HG03520 (cell line): ENCODE measurements around the gene CITED4.
"Not testable (repeated sequence)": the region's sequence is repeated elsewhere in the genome, so short reads cannot be mapped to it uniquely, and the experiment has no call there.

Experiments used
- ATAC-seq: cut with Tn5 transposase; IDR thresholded peaks from one replicate; pipeline ENCODE4 v1.9.1; 2021; ENCODE audit warnings: mild to moderate bottlenecking, moderate library complexity; ENCODE audit not compliant: unreplicated experiment

CITED4 gene

DNA sequence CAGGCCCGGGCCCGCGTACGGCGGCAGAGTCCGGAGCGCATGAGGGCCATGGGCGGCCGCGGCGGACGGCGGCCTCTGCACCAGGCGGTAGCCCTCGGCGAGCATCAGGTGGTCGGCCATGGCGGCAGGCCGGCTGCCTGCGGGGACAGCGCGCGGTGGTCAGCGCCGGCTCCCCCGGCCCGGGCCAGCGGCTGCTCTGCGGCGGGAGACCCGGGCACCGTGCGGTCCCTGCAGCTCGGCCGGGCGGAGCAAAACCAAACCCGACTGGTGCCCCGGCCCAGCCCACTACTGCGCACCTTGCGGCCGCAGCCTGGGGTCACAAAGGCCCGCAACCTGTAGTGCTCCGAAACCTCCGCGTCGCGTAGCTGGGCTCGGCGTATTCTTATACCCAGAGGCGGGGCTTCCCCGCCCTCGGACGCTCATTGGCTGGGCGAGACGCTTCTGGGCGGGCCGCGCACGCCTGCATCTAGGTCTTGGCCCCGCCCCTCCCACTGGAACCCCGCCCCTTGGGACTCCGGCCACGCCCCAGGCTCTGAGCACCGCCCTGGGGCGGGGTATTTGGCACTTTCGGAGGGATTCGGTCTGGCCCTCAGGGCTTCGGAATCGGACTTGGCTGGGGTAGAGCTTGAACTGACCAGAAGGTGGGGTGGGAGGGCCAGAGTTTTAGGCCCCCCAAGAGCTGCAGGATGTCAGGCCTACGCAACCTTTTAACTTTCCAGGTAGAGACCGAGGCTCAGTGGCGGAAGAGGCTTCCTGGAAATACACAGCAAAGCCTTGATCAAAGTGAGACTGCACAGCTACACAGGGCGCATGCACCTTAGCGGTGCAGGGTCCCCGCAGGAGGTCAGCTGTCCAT, at the start of gene CITED4:
CITED4 (minus strand) TSS at position 356 of the 856 bp plus-strand sequence; CDS start at position 120, 236 bp downstream.
- ATAC-seq = peak; percentile 92

GRCh38 chr1:40911105-40911504, 48.9 kb upstream of the CITED4 start:
- ATAC-seq = no peak

GRCh38 chr1:40909281-40909680, 47.1 kb upstream of the CITED4 start:
- ATAC-seq = no peak

DNA sequence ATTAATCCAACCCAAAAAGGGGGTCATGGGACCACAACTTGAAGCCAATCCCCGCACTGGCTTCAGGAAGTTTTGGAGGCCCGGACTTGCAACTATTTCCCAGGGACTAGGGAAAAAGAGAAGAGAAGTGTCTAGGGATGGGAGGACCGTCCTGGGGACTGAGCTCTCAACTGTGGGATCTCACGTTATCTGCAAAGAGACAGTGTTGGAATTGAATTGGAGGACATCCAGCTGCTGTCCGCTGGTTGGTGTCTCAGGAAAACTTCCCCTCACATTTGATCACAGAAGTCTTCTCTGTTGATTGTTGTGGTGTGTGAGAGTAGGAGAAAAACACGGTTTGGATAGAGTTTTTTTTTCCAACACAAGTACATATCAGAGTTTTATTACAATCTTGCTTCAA, 46.2 kb upstream of the CITED4 start:
- no peak for ATAC-seq

- no peak for ATAC-seq
Measured at GRCh38 chr1:40907899-40908298, 45.7 kb upstream of the CITED4 start.

- no peak for ATAC-seq
Measured at GRCh38 chr1:40906781-40907400, 44.7 kb upstream of the CITED4 start.

DNA sequence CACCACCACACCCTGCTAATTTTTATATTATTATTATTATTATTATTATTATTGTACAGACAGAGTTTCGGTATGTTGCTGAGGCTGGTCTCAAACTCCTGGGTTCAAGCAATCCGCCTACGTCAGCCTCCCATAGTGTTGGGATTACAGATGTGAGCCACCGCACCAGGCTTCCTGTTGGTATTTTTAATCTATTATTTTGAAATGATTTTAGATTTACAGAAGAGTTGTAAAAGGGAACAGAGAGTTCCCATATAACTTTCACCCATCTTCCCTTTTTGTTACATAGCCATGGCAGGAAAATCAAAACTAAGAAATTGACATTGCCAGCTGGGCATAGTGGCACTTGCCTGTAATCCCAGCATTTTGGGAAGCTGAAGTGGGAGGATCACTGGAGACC, 42.9 kb upstream of the CITED4 start:
- ATAC-seq = no peak

DNA sequence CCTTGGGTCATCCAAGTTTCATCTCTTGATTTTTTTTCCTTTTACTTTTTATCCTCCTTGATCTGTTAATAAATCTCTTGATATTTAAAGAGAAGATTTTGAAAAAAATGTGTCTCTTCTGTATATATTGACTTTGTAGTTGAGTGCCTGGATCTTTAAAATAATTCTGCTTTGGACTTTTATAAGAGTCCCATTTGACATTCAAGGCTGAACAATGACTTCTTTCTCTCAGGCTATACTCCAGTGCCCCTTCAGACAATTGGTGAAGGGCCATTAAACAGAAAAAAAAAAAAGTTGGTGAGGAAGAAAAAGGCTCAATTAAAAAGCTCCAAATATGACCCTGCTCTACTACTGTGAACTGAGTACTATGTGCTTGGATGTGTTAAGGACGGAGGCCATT, 40.9 kb upstream of the CITED4 start:
- no peak for ATAC-seq

- ATAC-seq = no peak
Measured at GRCh38 chr1:40901886-40902852, 40.0 kb upstream of the CITED4 start.

DNA sequence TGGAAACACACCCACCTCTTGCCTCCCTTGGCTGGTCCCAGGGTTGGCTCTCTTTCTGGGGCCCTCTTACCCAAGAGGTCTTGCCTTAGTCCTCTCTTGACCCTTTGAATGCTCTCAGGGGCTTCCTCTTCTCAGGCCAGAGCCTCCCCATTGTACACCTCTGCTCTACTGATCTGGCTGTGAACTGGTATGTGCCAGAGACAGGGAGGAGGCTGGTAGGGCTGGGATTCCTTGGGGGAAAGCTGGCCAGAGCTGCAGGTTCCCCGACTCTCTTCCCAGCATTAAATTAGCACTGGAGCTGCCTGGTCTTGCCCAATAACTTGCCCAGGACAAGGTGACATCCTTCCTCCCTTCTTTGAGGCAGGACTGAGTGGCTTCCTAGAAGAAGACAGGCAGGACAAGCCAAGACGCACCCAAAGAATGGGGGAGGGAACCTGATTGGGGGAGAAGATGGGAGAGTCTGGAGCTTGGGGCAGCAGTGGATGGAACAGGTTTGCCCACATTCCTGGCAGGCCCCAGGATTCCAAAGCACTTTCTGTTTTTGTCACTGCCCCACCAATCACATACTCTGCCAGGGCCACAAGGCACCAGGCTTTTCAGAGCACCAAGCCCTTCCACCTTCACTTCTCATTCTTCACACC, 37.2 kb upstream of the CITED4 start:
- ATAC-seq = no peak

DNA sequence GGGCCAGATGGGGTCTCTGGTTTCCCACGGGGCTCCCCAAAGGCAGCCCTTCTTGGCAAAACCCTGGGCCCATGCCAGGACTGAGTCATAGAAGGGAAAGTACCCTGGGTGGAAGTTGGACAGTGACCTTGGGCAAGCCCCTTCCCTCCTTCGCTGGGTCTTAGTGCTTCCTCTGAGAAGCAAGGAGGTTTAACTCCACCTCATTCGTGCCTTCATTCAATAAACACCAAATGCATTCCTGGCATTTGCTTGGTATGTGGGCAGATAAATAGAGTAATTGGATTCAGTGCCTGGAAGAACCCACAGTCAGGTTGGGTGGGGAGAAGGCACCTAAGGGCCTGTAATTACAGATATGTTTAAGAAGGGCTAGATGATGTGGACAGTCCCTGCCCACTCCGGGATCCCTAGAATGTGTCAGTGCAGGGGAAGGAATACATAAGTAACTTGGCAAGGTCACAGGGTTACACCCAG, 36.3 kb upstream of the CITED4 start:
- ATAC-seq = no peak

DNA sequence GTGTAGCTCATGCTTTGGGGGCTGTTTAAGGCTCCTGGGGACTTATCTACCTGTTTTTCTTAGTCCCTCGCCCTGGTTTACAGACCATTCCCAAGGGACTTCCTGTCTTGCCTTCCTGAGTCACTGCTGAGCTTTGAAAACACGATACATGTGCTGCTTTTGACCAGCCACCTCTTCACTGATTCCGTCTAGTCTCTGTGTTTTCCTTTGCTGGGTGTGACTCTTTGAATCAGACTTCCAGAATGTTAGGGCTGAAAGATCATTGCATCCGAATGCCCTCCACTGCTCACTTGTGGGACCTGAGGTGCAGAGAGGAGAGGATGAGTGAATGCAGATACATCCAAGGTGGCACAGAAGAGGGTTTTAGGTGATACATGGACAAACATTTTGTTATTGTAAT, 35.4 kb upstream of the CITED4 start:
- no peak for ATAC-seq

DNA sequence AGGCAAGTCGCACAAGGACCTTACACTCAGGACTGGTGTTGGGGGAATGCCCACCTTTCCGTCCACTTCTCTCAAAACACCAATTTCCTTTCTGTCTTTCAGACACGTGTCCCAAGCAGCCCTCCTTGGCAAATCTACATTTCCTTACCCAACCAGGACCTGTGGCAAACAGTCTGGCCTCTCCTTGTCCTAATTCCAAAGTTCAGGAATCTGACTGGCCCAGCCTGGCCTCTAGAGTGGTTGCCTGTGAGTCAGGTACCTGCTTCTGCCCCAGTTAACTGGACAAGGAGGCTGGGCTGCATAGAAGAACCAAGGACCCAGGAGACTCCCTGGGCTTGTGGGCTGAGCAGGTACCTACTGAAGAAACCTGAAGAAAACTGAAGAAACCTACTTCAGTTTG, 34.3 kb upstream of the CITED4 start:
- no peak for ATAC-seq

GRCh38 chr1:40895601-40896000, 33.4 kb upstream of the CITED4 start:
- no peak for ATAC-seq

GRCh38 chr1:40894858-40895257, 32.7 kb upstream of the CITED4 start:
- not testable (repeated sequence) for ATAC-seq

GRCh38 chr1:40894455-40894854, 32.3 kb upstream of the CITED4 start:
- no peak for ATAC-seq

GRCh38 chr1:40893946-40894345, 31.8 kb upstream of the CITED4 start:
- no peak for ATAC-seq

- ATAC-seq = no peak
Measured at GRCh38 chr1:40892354-40892753, 30.2 kb upstream of the CITED4 start.

GRCh38 chr1:40890771-40891170, 28.6 kb upstream of the CITED4 start:
- ATAC-seq = no peak

DNA sequence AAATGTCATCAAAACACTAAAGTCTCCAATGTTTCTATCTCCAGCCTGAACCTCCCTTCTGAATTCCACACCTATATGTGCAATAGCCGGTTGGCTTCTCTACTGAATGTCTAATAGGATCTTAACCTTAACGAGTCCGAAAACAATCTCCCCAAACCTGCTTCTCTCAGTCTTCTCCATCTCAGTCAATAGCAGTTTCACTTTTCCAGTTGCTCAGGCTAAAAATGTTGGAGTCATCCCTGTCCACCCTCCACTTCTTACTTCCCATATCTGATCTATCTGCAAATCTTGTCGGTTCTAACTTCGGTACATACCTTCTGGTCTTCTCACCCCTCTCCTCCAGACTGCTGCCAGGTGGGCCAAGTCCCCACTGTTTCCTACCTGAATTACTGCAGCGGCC, 25.5 kb upstream of the CITED4 start:
- ATAC-seq = no peak

GRCh38 chr1:40887012-40887378, 24.8 kb upstream of the CITED4 start:
- ATAC-seq = no peak
